Activated CD4-positive, alpha-beta T cell treated with anti-CD3 and anti-CD28 coated beads, Interleukin-2, amount 50 U/mL, for 4 hours (primary cell): ENCODE results near the gene PHACTR1.

Experiments
- DNase-seq, 2 experiments: peaks; one replicate each; pipeline ENCODE4 v3.0.0-alpha.2; 2020

The PHACTR1 gene

GRCh38 chr6:12851123-12851695 is 134.6 kb downstream of the PHACTR1 start:
- no peak for DNase-seq

GRCh38 chr6:12861603-12862002 is 145.0 kb downstream of the PHACTR1 start:
- DNase-seq = no peak

- no peak for DNase-seq
These were observed 148.6 kb downstream of the PHACTR1 start for GRCh38 chr6:12865117-12865516.

- no peak for DNase-seq
These were observed 149.2 kb downstream of the PHACTR1 start for GRCh38 chr6:12865671-12866181.

GRCh38 chr6:12866422-12867029 is 150.0 kb downstream of the PHACTR1 start:
- no peak for DNase-seq

GRCh38 chr6:12869816-12870432 is 153.4 kb downstream of the PHACTR1 start:
- no peak for DNase-seq

- DNase-seq = no peak
These were observed 157.1 kb downstream of the PHACTR1 start for GRCh38 chr6:12873691-12874090.

GRCh38 chr6:12875051-12875450 is 158.5 kb downstream of the PHACTR1 start:
- no peak for DNase-seq

- no peak for DNase-seq
These were observed 162.2 kb downstream of the PHACTR1 start for GRCh38 chr6:12878741-12879140.

GRCh38 chr6:12882761-12883290 is 166.3 kb downstream of the PHACTR1 start:
- DNase-seq = no peak

- DNase-seq = no peak
These were observed 168.4 kb downstream of the PHACTR1 start for GRCh38 chr6:12884983-12885382.

- no peak for DNase-seq
These were observed 170.6 kb downstream of the PHACTR1 start for GRCh38 chr6:12886961-12887775.

GRCh38 chr6:12890171-12890790 is 173.7 kb downstream of the PHACTR1 start:
- DNase-seq = peak; percentile 1

- DNase-seq = no peak
These were observed 175.0 kb downstream of the PHACTR1 start for GRCh38 chr6:12891595-12891994.

- DNase-seq = no peak
These were observed 175.6 kb downstream of the PHACTR1 start for GRCh38 chr6:12892151-12892550.

GRCh38 chr6:12893036-12893435 is 176.5 kb downstream of the PHACTR1 start:
- DNase-seq = no peak

GRCh38 chr6:12895721-12896120 is 179.2 kb downstream of the PHACTR1 start:
- DNase-seq = no peak

- DNase-seq = no peak
These were observed 179.7 kb downstream of the PHACTR1 start for GRCh38 chr6:12896208-12896733.

GRCh38 chr6:12898603-12899002 is 182.0 kb downstream of the PHACTR1 start:
- no peak for DNase-seq

- DNase-seq = no peak
These were observed 182.7 kb downstream of the PHACTR1 start for GRCh38 chr6:12899046-12899833.

- no peak for DNase-seq
These were observed 186.7 kb downstream of the PHACTR1 start for GRCh38 chr6:12903246-12903645.

- no peak for DNase-seq
These were observed 193.3 kb downstream of the PHACTR1 start for GRCh38 chr6:12909833-12910232.
